ENCODE results near the gene EID3.

The EID3 gene

GRCh38 chr12:104342147-104342546 is 38.6 kb downstream of the EID3 start:
- DNase-seq: no peak

GRCh38 chr12:104342635-104343249 is 39.2 kb downstream of the EID3 start:
- no peak for DNase-seq

- DNase-seq: no peak
Observed at GRCh38 chr12:104344682-104345081, 41.1 kb downstream of the EID3 start.

- DNase-seq: no peak
Observed at GRCh38 chr12:104345234-104346066, 41.9 kb downstream of the EID3 start.

GRCh38 chr12:104347374-104348075 is 44.0 kb downstream of the EID3 start:
- no peak for DNase-seq

GRCh38 chr12:104348283-104348993 is 44.9 kb downstream of the EID3 start:
- DNase-seq: no peak

- no peak for DNase-seq
Observed at GRCh38 chr12:104348994-104349494, 45.5 kb downstream of the EID3 start.

- DNase-seq: no peak
Observed at GRCh38 chr12:104350211-104351056, 46.9 kb downstream of the EID3 start.

- DNase-seq: no peak
Observed at GRCh38 chr12:104351057-104351983, 47.8 kb downstream of the EID3 start.

GRCh38 chr12:104352106-104352713 is 48.7 kb downstream of the EID3 start:
- no peak for DNase-seq

- DNase-seq: no peak
Observed at GRCh38 chr12:104353012-104353981, 49.8 kb downstream of the EID3 start.

GRCh38 chr12:104354167-104354867 is 50.8 kb downstream of the EID3 start:
- DNase-seq: no peak

All from femur (tissue), 1 donor.